ENCODE data around the gene HAUS6.

The HAUS6 gene

DNA sequence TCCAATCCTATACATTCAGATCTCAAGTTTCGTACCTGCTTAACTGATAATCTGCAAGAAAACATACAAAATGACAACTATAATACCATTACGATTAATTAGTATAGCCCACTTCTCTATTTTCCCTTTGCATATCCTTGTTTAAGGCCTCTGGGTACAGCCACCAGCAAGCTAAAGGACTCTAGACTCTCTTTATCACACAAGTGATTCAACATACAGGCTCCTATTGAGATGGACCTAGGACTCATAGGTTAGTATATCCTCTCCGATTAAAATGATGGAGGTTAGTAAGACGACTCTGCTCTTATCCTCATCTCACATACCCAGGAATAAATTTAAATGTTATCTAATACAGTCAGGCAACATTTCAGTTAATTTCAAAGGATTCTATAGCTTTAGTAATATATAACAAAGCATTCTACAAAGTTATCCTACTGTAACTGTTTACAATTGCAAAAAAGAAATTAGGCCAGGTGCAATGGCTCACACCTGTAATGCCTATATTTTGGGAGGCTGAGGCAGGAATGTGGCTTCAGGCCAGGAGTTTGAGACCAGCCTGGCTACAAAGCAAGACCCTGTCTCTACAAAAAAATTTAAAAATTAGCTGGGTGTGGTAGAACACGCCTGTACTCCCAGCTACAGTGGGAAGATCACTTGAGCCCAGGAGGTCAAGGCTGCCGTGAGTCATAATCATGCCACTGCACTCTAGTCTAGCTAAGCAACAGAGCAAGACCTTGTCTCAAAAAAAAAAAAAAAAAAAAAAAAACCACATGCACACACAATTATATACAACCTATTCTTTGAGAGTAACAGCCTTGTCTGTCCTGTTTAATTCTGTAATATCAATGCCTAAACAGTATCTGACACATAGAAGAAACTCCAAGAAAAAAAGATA, 15.4 kb downstream of the HAUS6 start:
- Mint-ChIP-seq H3K4me1 (no peaks in the 10 kb centered on the region), H3K9me3 (no peaks in the 10 kb centered on the region), H3K27ac (no peak overlapping the region), H3K4me3 (no peak overlapping the region), H3K36me3 (peaks cover 100% of the 10 kb centered on the region)
- no peak for DNase-seq (ENCODE audit: low spot score in 2 of 2)
- no peak for ATAC-seq

DNA sequence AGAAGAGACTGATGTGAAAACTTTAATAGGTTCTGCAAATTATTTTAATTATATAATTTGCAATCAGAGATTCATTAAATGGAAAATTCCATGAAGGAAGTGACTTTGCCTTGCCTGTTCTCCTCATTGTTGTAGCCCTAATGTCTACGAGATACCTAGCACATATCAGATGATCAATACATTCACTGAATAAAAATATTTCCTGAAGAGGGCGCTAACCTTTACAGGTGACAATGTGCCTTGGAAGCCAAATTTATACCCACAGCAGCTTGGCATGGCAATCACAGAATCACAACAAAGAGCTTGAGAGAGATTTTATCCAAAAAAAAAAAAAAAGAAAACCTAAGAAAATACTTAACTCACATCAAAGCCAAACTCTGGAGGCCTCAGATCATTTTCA, 17.4 kb downstream of the HAUS6 start:
- Mint-ChIP-seq H3K4me1 (no peaks in the 10 kb centered on the region), H3K27ac (peak overlapping the region; percentile 13), H3K36me3 (peaks cover 100% of the 10 kb centered on the region), H3K4me3 (no peak overlapping the region), H3K9me3 (no peaks in the 10 kb centered on the region)
- peak; percentile 66 for ATAC-seq
- DNase-seq (ENCODE audit: low spot score in 2 of 2) = no peak

DNA sequence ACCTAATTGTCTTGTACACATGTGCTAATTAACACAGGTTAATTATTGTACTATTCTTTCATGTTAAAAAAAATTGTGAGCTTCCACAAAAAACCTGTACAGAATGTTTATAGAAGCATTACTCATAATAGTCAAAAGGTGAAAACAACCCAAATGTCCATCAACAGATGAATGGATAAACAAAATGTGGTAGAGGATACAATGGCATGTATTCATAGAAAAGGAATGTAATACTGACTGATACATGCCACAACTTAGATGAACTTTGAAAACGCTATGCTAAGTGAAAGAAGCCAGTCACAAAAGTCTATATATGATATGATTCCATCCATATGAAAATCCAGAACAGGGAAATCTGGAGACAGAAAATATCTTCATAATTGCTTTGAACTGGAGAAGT, 27.9 kb downstream of the HAUS6 start:
- no peaks in the 10 kb centered on the region for H3K9me3 Mint-ChIP-seq
- peaks cover 100% of the 10 kb centered on the region for H3K36me3 Mint-ChIP-seq
- H3K27ac Mint-ChIP-seq = no peak overlapping the region
- no peak overlapping the region for H3K4me3 Mint-ChIP-seq
- no peak for ATAC-seq
- H3K4me1 Mint-ChIP-seq = peaks cover 6% of the 10 kb centered on the region
- no peak for DNase-seq (ENCODE audit: low spot score in 2 of 2)

DNA sequence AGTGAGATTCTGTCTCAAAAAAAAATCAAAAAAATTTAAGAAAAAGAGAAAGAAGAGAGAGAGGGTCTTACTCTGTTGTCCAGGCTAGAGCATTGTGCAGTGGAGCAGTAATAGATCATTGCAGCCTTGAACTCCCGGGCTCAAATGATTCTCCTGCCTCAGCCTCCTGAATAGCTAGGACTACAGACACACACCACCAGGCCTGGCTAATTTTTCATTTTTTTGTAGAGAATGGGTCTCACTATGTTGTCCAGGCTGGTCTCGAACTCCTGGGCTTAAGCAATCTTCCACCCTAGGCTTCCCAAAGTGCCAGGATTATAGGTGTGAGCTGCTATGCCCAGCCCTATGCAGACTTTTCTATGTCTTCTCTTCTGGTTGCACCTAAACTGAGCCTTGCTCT, 28.5 kb downstream of the HAUS6 start:
- H3K9me3 Mint-ChIP-seq = no peaks in the 10 kb centered on the region
- H3K36me3 Mint-ChIP-seq = peaks cover 100% of the 10 kb centered on the region
- H3K27ac Mint-ChIP-seq = no peak overlapping the region
- H3K4me3 Mint-ChIP-seq = no peak overlapping the region
- DNase-seq (ENCODE audit: low spot score in 2 of 2) = no peak
- H3K4me1 Mint-ChIP-seq = peaks cover 6% of the 10 kb centered on the region
- no peak for ATAC-seq

DNA sequence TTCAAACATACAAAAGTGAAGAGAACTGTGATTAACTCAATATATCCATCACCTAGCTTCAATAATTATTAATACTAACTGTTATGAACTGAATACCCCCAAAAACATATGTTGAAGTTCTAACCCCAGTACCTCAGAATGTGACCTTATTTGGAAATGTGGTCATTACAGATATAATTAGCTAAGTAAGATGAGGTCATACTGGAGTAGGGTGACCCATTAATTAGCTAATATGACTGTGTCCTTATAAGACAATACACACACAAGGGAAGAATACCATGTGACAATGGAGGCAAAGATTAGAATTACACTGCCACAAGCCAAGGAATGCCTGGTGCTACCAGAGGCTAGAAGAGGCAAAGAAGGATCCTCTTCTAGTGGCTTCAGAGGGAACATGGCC, 45.7 kb downstream of the HAUS6 start:
- DNase-seq (ENCODE audit: low spot score in 2 of 2) (no peak), ATAC-seq (no peak)
- H3K4me1 Mint-ChIP-seq = peaks cover 9% of the 10 kb centered on the region
- no peak overlapping the region for H3K4me3 Mint-ChIP-seq
- H3K27ac Mint-ChIP-seq = no peak overlapping the region
- H3K36me3 Mint-ChIP-seq = peaks cover 84% of the 10 kb centered on the region
- no peaks in the 10 kb centered on the region for H3K9me3 Mint-ChIP-seq

DNA sequence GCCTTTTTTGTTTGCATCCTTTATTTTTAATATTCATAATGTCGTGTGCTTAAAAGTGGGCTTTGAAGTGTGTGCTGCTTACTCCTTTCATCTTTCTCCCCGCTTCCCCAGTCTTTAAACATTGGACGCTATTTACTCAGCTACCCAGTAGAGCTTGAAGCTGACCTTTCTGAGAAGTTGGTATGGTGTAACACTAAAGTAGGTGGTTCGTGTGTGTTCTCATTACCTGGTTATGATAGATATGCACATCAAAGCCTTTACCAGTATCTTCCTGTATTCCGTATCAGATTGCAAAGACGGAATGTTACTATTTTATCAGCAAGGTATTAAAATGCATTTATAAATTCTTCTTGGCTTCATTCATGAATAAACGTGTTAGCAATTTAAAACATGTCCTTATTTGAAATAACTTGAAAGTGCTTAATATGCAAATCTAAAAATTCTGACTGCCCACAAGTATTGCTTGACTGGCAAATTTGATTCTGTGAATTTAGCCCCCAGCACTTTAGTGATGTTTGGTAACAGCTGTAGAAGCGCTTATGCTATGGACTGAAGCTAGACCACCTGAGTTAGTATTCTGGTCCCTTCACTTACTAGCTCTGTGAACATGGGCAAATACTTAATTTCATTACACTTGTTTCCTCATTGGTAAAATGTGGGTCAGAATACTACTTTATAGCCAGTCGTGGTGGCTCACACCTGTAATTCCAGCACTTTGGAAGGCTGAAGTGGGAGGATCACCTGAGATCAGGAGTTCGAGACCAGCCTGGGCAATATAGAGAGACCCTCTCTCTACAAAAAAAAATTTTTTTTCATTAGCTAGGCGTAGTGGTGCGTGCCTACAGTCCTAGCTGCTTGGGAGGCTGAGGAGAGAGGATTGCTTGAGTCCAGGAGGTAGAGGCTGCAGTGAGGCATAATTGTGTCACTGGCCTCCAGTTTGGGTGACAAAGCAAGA, 51.8 kb downstream of the HAUS6 start:
- ATAC-seq (no peak), DNase-seq (ENCODE audit: low spot score in 2 of 2) (no peak)
- Mint-ChIP-seq H3K4me1 (peaks cover 25% of the 10 kb centered on the region), H3K4me3 (peak overlapping the region; percentile 82), H3K36me3 (peaks cover 57% of the 10 kb centered on the region), H3K27ac (peak overlapping the region; percentile 95), H3K9me3 (no peaks in the 10 kb centered on the region)

DNA sequence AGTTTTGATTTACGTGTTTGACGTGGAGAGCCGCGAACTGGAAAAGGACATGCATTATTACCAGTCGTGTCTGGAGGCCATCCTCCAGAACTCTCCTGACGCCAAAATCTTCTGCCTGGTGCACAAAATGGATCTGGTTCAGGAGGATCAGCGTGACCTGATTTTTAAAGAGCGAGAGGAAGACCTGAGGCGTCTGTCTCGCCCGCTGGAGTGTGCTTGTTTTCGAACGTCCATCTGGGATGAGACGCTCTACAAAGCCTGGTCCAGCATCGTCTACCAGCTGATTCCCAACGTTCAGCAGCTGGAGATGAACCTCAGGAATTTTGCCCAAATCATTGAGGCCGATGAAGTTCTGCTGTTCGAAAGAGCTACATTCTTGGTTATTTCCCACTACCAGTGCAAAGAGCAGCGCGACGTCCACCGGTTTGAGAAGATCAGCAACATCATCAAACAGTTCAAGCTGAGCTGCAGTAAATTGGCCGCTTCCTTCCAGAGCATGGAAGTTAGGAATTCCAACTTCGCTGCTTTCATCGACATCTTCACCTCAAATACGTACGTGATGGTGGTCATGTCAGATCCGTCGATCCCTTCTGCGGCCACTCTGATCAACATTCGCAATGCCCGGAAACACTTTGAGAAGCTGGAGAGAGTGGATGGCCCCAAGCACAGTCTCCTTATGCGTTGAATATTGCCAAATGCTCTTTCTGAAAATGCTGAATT, 52.6 kb downstream of the HAUS6 start:
- H3K27ac Mint-ChIP-seq = peak overlapping the region; percentile 95
- DNase-seq (ENCODE audit: low spot score in 2 of 2) (no peak), ATAC-seq (peak; percentile 0)
- peaks cover 49% of the 10 kb centered on the region for H3K36me3 Mint-ChIP-seq
- no peaks in the 10 kb centered on the region for H3K9me3 Mint-ChIP-seq
- peak overlapping the region; percentile 82 for H3K4me3 Mint-ChIP-seq
- H3K4me1 Mint-ChIP-seq = peaks cover 19% of the 10 kb centered on the region

DNA sequence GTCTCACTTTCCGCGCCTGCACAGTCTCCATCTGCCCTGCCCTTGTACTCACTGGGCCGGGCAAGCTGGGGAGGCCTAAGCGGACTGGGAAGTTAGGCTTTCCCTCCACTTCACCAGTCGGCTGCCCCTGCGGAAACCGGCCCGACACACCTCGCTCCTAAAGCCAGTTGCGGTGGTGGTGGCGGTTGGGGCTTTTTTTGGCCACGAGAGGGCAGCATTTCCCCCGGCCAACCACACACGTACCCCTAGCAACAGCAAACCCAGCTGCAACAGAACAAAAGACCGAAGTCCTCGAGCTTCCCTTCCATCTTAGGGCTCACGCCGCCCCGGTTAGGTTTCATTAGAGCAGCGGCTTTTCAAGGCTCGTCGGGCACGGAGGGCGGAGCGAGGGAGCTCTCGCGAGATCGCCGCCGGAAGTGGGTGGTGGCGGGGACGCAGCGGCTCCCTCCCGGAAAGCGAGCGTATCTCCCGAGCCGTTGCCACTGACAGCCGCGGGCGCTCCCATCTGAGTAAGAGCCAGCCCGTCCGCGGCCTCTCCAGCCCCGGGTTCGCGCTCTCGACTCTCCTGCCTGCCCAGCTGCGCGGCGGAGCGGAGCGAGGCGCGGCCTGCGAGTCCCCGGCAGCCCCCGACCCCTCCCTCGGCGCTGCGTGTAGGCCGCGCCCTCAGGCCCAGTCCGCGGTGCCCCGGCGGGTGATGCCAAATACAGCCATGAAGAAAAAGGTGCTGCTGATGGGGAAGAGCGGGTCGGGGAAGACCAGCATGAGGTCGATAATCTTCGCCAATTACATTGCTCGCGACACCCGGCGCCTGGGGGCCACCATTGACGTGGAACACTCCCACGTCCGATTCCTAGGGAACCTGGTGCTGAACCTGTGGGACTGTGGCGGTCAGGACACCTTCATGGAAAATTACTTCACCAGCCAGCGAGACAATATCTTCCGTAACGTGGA, 53.5 kb downstream of the HAUS6 start, which contains the start of gene RRAGA:
RRAGA (plus strand) TSS at position 462 of the 951 bp plus-strand sequence; CDS start at position 695, 233 bp downstream.
- no peaks in the 10 kb centered on the region for H3K9me3 Mint-ChIP-seq
- H3K4me3 Mint-ChIP-seq = peak within 1 kb of the TSS; percentile 82

DNA sequence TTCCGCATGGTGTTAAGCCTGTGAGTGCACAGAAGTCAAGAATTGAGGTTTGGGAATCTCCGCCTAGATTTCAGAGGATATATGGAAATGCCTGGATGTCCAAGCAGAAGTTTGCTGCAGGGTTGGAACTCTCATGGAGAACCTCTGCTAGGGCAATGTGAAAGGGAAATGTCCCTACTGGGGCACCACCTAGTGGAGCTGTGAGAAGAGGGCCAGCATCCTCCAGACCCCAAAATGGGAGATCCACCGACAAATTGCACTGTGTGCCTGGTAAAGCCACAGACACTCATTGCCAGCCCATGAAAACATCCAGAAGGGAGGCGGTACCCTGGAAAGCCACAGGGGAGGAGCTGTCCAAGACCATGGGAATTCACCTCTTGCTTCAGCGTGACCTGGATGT, 66.1 kb downstream of the HAUS6 start:
- peak in 1 of 2 donors; percentile 41 for DNase-seq (ENCODE audit: low spot score in 2 of 2)
- no peak for ATAC-seq
- Mint-ChIP-seq H3K36me3 (no peaks in the 10 kb centered on the region), H3K4me1 (no peaks in the 10 kb centered on the region), H3K27ac (no peak overlapping the region), H3K9me3 (no peaks in the 10 kb centered on the region), H3K4me3 (no peak overlapping the region)

More for the DNA sequence above, 53.5 kb downstream of the HAUS6 start, which contains the start of gene RRAGA:
- Mint-ChIP-seq H3K27ac (peak within 1 kb of the TSS; percentile 95), H3K36me3 (peaks cover 45% of the 10 kb centered on the region), H3K4me1 (peaks cover 19% of the 10 kb centered on the region)
- DNase-seq (ENCODE audit: low spot score in 2 of 2) (peak; percentile 92 to 97), ATAC-seq (peak; percentile 93)

DNA sequence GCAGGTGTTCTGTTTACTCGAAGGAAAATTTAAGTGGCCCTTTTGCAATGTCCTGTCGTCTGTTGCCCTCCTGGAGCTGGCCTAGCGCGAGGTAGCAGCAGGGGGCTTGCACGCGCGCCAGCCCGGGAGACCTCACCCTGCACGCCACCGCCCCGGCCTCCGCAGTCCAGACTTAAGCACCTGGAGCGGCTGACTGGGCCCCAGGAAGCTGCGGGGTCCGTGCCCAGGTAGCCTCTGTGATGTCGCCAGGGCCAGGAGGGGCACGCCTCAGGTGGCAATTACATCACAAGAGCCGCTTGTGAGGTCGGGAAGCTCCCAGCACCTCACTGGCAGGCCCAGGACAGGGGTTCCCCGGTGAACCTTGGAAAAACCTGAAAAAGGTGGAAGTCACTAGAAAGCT, 69.7 kb downstream of the HAUS6 start, which contains the start of gene SAXO1:
SAXO1 (minus strand) TSS at position 195 of the 400 bp plus-strand sequence. CDS start 301 bp downstream, outside the sequence.
- no peaks in the 10 kb centered on the region for H3K4me1 Mint-ChIP-seq
- no peak for ATAC-seq
- H3K9me3 Mint-ChIP-seq = no peaks in the 10 kb centered on the region
- no peak within 1 kb of the TSS for H3K27ac Mint-ChIP-seq
- no peak within 1 kb of the TSS for H3K4me3 Mint-ChIP-seq
- H3K36me3 Mint-ChIP-seq = no peaks in the 10 kb centered on the region
- peak in 1 of 2 donors; percentile 42 for DNase-seq (ENCODE audit: low spot score in 2 of 2)

DNA sequence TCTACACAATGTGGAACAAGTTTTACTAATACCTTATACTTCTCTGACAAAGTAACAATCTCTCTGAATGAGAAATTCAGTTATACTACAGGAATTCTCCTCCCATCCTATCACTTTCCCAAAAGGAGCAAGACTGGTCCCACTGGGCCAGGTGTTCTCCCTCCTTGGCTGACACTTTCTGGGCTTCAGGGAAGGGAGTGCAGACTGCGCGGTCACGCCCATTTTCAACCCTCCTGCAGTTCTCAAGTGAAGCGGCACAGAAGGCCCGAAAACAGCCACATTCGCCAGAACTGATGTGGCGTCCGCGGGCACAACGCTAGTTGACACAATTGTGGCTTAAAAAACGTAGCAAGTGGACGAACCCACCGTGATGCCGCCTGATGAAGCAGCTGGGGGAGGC, 70.3 kb downstream of the HAUS6 start:
- Mint-ChIP-seq H3K4me1 (no peaks in the 10 kb centered on the region), H3K4me3 (no peak overlapping the region), H3K27ac (no peak overlapping the region), H3K9me3 (no peaks in the 10 kb centered on the region), H3K36me3 (no peaks in the 10 kb centered on the region)
- ATAC-seq (no peak), DNase-seq (ENCODE audit: low spot score in 2 of 2) (peak in 1 of 2 donors; percentile 44)

DNA sequence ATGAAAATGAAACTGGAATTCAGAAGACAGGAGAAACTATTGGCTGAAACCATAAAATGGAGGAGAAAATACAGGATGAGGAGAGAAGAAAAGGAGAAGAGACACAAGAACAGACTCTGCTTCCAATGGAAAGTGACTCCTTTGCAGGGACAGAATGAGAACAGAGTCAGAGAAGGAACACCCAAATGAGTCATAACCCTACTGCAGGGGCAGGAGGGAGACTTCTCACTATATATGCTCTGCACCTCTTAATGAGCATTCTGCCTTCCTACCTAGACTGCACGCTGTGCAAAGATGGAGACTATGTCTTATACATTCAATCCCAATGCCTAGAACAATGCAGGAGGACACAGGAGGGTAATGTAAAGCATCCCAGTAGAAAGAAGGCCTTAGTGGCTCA, 71.8 kb downstream of the HAUS6 start:
- peaks cover 7% of the 10 kb centered on the region for H3K4me1 Mint-ChIP-seq
- peak; percentile 81 for ATAC-seq
- no peaks in the 10 kb centered on the region for H3K9me3 Mint-ChIP-seq
- no peaks in the 10 kb centered on the region for H3K36me3 Mint-ChIP-seq
- H3K4me3 Mint-ChIP-seq = no peak overlapping the region
- no peak overlapping the region for H3K27ac Mint-ChIP-seq
- DNase-seq (ENCODE audit: low spot score in 2 of 2) = peak in 1 of 2 donors; percentile 39

DNA sequence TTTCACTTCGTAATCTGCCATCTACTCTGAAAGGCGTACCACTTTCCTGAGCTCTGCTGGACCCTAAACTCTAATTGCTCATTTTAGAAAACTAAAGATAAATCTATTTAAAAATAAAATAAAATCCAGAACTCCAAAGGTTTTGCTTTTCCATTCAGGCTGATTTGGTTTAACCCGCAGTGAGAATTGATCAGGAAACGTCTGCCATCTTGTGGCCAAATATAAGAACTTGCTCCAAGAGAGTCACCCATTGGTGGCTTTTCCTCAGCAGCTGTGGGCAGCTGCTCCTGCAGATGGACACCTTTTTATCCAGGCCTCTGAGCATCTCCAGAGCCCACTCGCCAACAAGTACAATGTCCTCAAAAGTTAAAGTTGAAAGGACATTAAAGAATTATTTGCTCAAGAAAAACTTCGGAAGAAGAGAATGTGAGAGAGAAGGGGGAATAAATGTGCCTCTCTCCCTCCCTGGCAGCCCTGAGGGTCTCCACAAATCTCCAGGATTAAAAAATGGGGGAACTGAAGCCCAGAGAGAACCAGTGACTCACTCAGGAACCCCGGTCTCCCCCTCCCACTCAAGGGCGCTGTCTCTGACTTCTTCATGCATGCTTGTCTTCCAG, 73.8 kb downstream of the HAUS6 start:
- no peaks in the 10 kb centered on the region for H3K9me3 Mint-ChIP-seq
- no peaks in the 10 kb centered on the region for H3K36me3 Mint-ChIP-seq
- peaks cover 7% of the 10 kb centered on the region for H3K4me1 Mint-ChIP-seq
- H3K4me3 Mint-ChIP-seq = no peak overlapping the region
- ATAC-seq (peak; percentile 46), DNase-seq (ENCODE audit: low spot score in 2 of 2) (peak in 1 of 2 donors; percentile 54)
- no peak overlapping the region for H3K27ac Mint-ChIP-seq

All from stimulated activated effector memory CD8-positive, alpha-beta T cell treated with anti-CD3 and anti-CD28 coated beads, Interleukin-12 subunit alpha, Interleukin-12 subunit beta, amount 100 ng/mL, for 72 hours (primary cell).